Tibial nerve (tissue), 4 donors: ENCODE data around the gene DHX40.
"Not testable (repeated sequence)": the region's sequence is repeated elsewhere in the genome, so short reads cannot be mapped to it uniquely, and the experiment has no call there.

Experiments
- EP300 ChIP-seq, 2 donors: sonication (generic); formaldehyde crosslinking; IDR thresholded peaks; one replicate each; pipeline ENCODE4 v1.6.1; 2017; ENCODE audit warnings: antibody characterized with exemption in 2 of 2, mild to moderate bottlenecking in 1 of 2
- POLR2A ChIP-seq, 2 donors: fragments of 450-650 bp; IDR thresholded peaks; one replicate each; pipeline ENCODE4 v1.6.1; 2017; ENCODE audit warnings: antibody characterized with exemption in 2 of 2, mild to moderate bottlenecking in 2 of 2, moderate library complexity in 2 of 2
- TF ChIP-seq, protein P1 (sequence below), 5 experiments: fragments of 200-600 bp in 3 of 5; fragments of 450-650 bp in 2 of 5; sonication (generic) in 3 of 5; IDR thresholded peaks; one replicate each; pipeline ENCODE4 v1.5.1; 2016 to 2019; ENCODE audit warnings: antibody characterized with exemption in 5 of 5, mild to moderate bottlenecking in 3 of 5, moderate library complexity in 2 of 5

- TF ChIP-seq POLR2A, EP300 (IDR thresholded peaks at IDR 0.05): not testable (repeated sequence)
- TF ChIP-seq, protein P1, sequence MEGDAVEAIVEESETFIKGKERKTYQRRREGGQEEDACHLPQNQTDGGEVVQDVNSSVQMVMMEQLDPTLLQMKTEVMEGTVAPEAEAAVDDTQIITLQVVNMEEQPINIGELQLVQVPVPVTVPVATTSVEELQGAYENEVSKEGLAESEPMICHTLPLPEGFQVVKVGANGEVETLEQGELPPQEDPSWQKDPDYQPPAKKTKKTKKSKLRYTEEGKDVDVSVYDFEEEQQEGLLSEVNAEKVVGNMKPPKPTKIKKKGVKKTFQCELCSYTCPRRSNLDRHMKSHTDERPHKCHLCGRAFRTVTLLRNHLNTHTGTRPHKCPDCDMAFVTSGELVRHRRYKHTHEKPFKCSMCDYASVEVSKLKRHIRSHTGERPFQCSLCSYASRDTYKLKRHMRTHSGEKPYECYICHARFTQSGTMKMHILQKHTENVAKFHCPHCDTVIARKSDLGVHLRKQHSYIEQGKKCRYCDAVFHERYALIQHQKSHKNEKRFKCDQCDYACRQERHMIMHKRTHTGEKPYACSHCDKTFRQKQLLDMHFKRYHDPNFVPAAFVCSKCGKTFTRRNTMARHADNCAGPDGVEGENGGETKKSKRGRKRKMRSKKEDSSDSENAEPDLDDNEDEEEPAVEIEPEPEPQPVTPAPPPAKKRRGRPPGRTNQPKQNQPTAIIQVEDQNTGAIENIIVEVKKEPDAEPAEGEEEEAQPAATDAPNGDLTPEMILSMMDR (IDR thresholded peaks at IDR 0.05): not testable (repeated sequence)
Observed at GRCh38 chr17:59584168-59584567, 18.8 kb downstream of the DHX40 start.
